CD4-positive, alpha-beta T cell treated with Interleukin-10 for 1 hour (primary cell): ENCODE data around the gene CHMP4B.

Experiments used
- DNase-seq: peaks from one replicate; pipeline ENCODE4 v3.0.0-alpha.2; 2020

Gene CHMP4B

DNA sequence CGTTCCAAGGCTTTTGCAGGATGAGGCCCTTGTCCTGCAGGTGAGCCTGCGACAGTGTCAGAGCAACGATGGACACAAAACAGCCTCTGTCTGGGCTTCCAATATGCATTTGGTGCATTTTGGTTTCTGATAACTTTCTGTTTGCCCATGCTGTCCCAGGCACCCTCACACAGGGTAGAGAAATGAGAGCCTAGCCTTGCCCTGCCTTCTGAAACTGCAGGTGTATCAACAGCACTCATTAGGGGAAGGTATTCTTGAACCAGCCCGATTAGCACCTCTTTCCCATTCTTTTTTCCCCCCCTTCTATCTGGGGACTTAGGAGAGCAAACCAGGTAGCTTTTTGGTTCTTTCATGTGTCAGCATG lies 30.3 kb downstream of the CHMP4B start:
- no peak for DNase-seq

DNA sequence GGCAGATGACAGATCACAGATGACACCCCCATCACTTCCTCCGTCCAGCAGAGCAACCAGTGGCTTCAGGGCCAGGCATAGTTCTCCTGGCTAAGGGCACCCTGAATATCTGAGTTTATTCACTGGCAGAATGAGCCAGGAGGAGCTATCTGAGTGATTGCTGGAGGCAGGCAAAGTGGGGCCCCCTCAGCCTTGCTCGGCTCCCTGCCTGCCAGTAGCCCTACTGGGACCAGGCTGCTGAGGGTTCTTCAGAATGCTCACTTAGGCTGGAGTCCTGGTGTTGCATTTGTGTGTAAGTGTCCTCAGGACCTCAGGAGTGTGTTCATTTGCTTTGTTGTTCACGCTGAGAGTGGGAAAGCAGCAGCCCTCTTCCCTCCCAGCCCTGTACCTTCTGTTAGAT lies 31.2 kb downstream of the CHMP4B start:
- no peak for DNase-seq

- no peak for DNase-seq
Measured at GRCh38 chr20:33843050-33843449, 31.9 kb downstream of the CHMP4B start.

DNA sequence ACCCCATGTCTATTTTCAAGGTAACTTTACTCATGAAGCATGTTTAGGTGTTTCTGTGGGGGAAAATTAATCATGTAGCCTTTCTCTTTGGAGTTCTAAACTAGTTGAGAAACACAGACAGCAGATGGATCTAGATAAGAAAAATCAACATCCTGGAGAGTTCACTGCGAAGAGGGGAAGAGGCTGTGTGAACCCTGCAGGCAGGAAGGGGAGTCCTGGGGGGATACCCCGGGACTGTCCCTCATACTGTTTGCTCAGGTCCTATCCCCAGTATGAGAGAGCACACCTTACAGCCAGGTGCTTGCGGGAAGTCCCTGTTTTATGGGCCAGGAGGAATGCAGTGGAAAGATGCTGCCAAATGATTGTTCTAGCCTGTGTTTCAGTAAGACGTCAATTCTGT lies 32.7 kb downstream of the CHMP4B start:
- DNase-seq, result no peak

- DNase-seq, result no peak
Measured at GRCh38 chr20:33846291-33846935, 35.3 kb downstream of the CHMP4B start.

GRCh38 chr20:33847006-33847405 lies 35.9 kb downstream of the CHMP4B start:
- DNase-seq, result no peak

DNA sequence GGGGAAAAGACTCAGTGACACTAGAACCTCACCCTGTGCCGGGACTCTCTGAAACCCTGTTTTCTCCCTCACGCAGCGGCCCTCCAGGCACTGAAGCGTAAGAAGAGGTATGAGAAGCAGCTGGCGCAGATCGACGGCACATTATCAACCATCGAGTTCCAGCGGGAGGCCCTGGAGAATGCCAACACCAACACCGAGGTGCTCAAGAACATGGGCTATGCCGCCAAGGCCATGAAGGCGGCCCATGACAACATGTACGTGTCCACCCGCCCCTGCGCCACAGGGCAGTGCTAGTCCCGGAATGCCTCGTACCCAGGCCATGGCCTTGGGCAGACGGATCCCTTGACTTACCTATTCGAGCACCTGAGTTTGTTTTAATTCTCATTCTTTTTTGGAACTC lies 37.2 kb downstream of the CHMP4B start:
- no peak for DNase-seq

- no peak for DNase-seq
Measured at GRCh38 chr20:33850159-33850558, 39.0 kb downstream of the CHMP4B start.

DNA sequence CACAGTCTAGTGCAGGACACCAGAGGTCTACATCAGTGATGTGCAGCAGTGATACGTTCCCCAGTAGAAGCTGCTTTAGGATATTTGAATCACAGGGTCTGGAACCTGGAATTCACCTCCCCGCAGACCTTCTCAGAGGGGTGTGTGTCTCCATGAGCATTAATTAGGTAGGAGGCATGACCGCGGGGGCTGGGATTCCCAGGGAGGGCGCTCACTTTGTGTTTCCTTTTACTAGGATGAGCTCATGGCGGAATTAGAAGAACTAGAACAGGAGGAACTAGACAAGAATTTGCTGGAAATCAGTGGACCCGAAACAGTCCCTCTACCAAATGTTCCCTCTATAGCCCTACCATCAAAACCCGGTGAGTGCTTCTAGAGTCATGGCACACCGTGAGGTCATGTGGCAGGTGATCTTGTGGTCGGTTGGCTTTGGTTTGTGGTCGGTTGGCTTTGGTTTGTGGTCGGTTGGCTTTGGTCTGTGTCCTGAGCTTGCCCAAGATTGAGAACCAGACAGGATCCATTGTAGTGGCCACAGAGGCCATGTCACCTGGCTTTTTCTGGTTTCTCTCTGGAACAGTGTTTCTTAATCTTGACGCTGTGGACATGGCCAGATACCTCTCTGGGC lies 40.8 kb downstream of the CHMP4B start:
- no peak for DNase-seq

- DNase-seq, result no peak
Measured at GRCh38 chr20:33852626-33853506, 41.7 kb downstream of the CHMP4B start.

- DNase-seq, result no peak
Measured at GRCh38 chr20:33853507-33853813, 42.3 kb downstream of the CHMP4B start.

DNA sequence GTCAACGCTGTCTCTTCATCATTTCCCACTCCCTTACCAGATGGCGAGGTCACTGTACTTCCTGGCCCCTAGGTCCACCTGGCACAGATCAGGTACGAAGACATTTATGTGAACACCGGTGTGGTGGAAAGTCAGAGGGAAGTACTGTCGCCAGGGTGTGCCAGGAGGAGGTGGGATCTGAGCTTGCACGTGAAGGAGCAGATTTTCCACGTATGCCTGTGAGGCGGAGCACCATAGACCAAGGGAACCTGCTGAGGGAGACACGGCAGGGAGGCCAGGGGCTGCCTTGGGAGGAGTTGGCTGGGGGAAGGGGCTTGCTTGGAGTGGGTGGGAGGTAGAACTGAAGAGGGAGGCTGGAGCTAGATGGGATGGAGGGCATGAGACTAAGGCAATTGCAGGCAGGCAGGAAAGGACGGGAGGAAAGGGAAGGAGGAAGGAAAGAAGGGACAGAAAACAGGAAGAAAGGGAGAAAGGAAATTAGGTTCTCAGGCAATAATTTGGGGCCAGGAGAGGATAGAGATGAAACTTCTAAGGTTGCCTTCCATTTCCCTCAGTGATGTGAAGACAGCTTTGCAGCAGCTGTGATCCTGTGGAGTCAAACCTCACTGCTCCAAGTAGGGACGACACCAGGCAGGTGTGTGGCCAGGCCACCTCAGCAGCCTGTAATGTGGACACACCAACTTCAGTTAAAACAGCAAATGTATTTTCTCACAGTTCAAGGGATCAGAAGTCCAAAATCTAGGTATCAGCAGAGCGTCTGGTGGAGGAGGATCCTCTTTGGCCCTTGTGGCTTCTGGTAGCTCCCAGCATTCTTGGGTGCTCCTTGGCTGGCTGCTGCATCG lies 46.8 kb downstream of the CHMP4B start:
- DNase-seq, result no peak

GRCh38 chr20:33858666-33859065 lies 47.5 kb downstream of the CHMP4B start:
- no peak for DNase-seq

DNA sequence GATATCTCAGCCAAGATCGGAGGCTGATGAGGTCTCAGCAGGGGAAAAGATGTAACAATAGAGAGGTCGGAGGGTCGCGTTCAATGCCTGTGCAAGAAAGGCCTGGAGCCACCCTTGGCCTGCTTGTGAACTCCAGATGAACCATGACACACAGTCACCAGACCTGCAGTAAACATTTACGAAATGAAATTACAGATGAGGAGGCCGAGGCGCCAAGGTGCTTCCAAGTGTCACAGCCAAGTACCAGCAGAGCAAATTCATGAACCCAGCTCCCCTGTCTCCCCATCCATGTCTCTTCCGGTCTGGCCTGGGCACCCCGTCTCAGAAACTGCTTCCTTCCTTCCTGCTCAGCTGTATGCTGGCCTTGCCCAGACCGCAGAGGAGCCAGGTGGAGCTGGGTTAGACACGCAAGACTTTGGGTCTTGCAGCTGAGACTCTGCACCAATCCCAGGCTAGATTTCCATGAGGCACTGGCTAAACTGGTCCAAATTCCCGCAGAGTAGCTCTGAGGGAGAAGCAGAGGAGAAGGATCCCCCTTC lies 48.1 kb downstream of the CHMP4B start:
- DNase-seq, result peak; percentile 23

- no peak for DNase-seq
Measured at GRCh38 chr20:33859751-33860150, 48.6 kb downstream of the CHMP4B start.

DNA sequence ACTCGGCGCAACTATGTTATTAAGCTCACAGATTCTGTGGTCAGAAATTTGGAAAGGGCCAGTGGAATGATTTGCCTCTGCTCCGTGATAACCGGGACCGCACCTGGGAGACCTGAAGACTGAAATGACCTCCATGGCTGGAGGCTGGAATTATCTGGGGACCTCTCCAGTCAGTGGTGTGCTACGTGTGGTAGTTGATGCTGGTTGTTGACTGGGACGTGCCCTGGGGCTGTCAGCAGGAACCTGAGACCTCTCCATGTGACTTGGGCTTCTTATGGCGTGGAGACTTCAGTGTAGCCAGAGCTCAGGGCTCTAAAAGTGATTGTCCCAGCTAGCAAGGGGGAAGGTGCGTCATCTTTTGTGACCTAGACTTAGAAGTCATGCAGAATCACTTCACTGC lies 50.3 kb downstream of the CHMP4B start:
- no peak for DNase-seq

- DNase-seq, result peak; percentile 34
Measured at GRCh38 chr20:33862709-33863403, 51.7 kb downstream of the CHMP4B start.

- DNase-seq, result no peak
Measured at GRCh38 chr20:33863440-33864323, 52.5 kb downstream of the CHMP4B start.

DNA sequence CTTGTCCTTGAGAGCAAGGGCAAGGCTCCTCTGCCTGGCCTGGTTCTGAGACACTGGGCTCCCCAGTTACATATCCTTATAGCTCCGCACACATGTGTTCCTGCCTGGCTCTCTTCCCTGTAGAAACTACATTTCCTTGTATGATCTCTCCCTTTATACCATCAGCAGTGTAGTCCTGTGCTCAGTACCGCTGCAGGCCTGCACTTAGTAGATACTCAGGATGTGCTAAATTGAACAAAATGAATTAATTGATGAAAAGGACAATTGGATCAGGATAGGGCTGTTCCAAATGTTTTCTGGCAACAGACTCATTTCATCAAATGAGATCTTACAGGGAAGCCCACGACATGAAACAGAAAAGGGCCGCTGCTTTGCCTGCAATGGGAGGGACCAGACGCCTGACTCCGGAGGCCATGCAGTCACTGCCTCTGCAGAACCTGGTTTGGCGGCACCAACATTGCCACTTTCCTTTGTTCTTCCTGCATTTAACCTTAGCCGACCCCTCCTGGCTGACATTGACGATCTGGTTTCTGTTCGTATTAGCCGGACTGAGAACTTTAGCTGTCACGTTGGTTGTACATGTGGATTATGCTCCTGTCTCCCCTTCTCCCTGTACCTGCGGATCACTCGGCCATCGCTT lies 53.3 kb downstream of the CHMP4B start:
- no peak for DNase-seq

GRCh38 chr20:33865761-33866370 lies 54.7 kb downstream of the CHMP4B start:
- no peak for DNase-seq
